Spleen (tissue), 3 donors: ENCODE results near the gene WDR91.

Experiments
- POLR2A ChIP-seq, 3 donors: fragments of 450-650 bp; IDR thresholded peaks; one replicate each; pipeline ENCODE4 v1.5.1; 2017; ENCODE audit warnings: antibody characterized with exemption in 3 of 3, mild to moderate bottlenecking in 1 of 3
- POLR2AphosphoS5 ChIP-seq, 3 donors: sonication (generic); formaldehyde crosslinking; IDR thresholded peaks; one replicate each; pipeline ENCODE4 v1.5.1; 2017; ENCODE audit warnings: antibody characterized with exemption in 3 of 3

DNA sequence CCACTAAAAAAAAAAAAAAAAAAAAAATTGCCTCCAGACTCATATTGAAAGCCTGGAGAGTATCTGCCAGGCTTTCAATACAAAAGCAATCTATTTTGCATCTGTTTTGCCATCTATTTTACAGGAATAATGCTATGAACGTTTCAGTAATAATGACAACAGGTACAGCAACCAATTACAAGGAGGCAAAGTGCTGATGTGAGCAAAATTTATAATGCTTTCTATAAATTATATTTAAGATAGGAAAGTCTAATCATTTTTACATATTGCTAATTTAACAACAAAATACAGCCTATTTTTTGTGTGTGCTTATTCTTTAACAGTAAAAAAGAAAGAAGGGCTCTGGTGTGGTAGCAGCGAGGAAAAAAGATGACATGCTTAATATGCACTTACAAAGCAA, 10.0 kb downstream of the WDR91 start:
- TF ChIP-seq POLR2AphosphoS5 (IDR thresholded peaks at IDR 0.05) (no peak), POLR2A (IDR thresholded peaks at IDR 0.05) (no peak)
